IPS DF 6.9 (cell line): ENCODE data around the gene LMNA.

Experiments
- DNase-seq: peaks from one replicate; pipeline ENCODE4 v3.0.0-alpha.2; 2013; ENCODE audit warnings: low read depth, low spot score
- H3K27ac ChIP-seq: one replicate; pipeline ENCODE4 v1.5.1; 2013; ENCODE audit warnings: low read length, control low read depth
- H3K27me3 ChIP-seq: 2 replicates; pipeline ENCODE4 v1.6.1; 2013; ENCODE audit warnings: mild to moderate bottlenecking, low read length; ENCODE audit not compliant: control insufficient read depth, insufficient read depth
- H3K36me3 ChIP-seq: 2 replicates; pipeline ENCODE4 v1.6.1; 2013; ENCODE audit warnings: low read length; ENCODE audit not compliant: control insufficient read depth, insufficient read depth
- H3K4me1 ChIP-seq: 2 replicates; pipeline ENCODE4 v1.6.1; 2013; ENCODE audit warnings: low read length; ENCODE audit not compliant: control insufficient read depth, insufficient read depth
- H3K4me3 ChIP-seq: 2 replicates; pipeline ENCODE4 v1.5.1; 2013; ENCODE audit warnings: mild to moderate bottlenecking, low read length
- H3K9me3 ChIP-seq: 2 replicates; pipeline ENCODE4 v1.6.1; 2013; ENCODE audit warnings: low read length, inconsistent platforms; ENCODE audit not compliant: control insufficient read depth, insufficient read depth
- WGBS: extraction: QIAGEN DNeasy Blood & Tissue Kit; methylation state at CpG from one replicate; pipeline ENCODE4 v1.1.7; 2013; ENCODE audit warnings: mixed read lengths, missing lambda C conversion rate; ENCODE audit not compliant: insufficient read length, insufficient coverage; 5-methylcytosine and 5-hydroxymethylcytosine counted together

Gene LMNA

GRCh38 chr1:156145650-156146019 lies 31.1 kb downstream of the LMNA start:
- Histone ChIP-seq H3K9me3 (no peaks in the 10 kb centered on the region), H3K4me3 (no peak overlapping the region), H3K27me3 (no peaks in the 10 kb centered on the region), H3K27ac (no peak overlapping the region), H3K4me1 (peaks cover 13% of the 10 kb centered on the region; the same call in 1 of the 2 replicates), H3K36me3 (no peaks in the 10 kb centered on the region)
- no peak for DNase-seq
- no CpG with 5 or more reads among the region's 2 CpGs for WGBS

DNA sequence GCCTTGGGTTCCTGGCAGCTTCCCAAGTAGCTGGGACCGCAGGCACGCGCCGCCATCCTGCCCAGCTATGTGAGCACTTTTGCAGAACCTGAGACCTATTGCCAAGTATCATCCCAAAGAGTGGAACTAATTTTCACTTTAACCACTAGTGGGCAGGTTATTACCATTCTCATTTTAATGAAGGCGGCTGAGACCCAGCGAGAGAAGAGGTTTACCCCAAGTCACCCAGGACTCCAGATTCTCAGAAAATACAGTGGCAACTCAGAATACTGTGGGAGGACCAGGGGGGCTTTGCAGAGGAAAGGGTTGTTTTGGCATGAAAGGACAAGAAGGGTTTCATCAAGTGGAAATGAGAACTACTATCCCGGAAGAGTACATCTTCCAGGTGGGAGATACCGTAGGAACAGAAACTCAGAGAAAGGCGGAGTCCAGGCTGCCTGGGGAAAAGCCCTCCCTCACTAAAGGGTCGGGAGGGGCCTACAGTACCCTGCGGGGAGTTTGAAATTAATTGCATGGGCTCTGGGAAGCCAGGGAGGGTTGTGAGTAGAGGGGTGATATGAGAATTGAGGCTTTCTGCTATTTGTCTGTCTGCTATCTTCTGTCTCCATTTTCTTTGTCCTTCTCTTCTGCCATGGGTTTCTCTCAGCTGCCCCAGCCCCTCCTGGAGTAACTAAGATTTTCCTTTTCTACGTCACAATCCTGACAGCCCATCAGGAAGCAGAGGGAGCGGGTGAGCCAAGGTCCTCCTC lies 31.7 kb downstream of the LMNA start:
- Histone ChIP-seq H3K27me3 (no peaks in the 10 kb centered on the region), H3K4me1 (peaks cover 13% of the 10 kb centered on the region; the same call in 1 of the 2 replicates), H3K36me3 (no peaks in the 10 kb centered on the region), H3K9me3 (no peaks in the 10 kb centered on the region), H3K27ac (no peak overlapping the region), H3K4me3 (no peak overlapping the region)
- no CpG with 5 or more reads among the region's 13 CpGs for WGBS
- DNase-seq, result no peak

GRCh38 chr1:156146769-156147405 lies 32.4 kb downstream of the LMNA start:
- WGBS, result no CpG with 5 or more reads among the region's 9 CpGs
- Histone ChIP-seq H3K9me3 (no peaks in the 10 kb centered on the region), H3K36me3 (no peaks in the 10 kb centered on the region), H3K4me3 (no peak overlapping the region), H3K27me3 (no peaks in the 10 kb centered on the region), H3K27ac (no peak overlapping the region), H3K4me1 (peaks cover 13% of the 10 kb centered on the region; the same call in 1 of the 2 replicates)
- no peak for DNase-seq

GRCh38 chr1:156148216-156148615 lies 33.7 kb downstream of the LMNA start:
- Histone ChIP-seq H3K27ac (no peak overlapping the region), H3K27me3 (no peaks in the 10 kb centered on the region)

DNA sequence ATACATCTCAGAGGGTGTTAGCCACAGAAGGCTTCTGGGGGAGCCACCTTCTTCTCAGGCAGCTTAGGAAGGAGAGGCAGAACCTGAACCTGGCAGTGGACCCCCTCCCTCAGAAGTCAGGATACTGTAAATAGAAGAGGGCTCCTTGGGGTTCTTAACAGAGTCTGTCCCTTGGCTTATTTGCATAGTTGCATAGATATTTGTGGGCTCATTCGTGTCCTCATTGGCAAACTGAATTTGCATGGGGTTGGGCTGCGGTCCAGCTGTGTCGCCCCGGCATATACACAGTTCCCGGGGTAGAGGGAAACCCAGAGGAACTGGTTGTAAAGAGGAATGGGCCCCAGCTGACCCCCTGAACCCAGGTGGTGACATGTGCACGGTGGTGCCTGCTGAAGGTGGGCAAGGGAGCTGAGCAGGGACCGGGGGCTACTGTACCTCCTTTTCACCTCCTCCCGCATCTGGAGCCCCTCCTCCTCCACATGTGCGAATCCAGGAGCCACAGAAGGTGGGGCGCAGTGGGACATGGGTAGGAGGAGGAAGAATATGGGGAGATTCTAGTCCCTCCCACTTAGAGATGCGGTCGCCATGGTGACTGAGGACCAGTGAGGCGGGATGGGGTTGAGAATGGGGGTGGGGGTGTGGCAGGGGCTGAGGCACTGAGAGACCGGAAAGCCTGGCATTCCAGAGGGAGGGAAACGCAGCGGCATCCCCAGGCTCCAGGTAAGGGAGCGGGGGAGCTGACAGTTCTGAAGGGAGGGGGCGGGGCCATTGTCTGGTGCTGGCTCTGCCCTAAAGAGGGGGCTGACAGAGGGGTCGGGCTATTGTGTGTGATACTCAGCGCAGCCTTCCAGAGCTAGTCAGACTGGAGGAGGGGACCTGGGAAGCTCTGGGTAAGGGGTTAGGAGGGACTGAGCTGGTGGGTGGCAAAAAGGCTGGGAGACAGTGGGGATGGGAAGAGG lies 35.1 kb downstream of the LMNA start:
- H3K27ac ChIP-seq, result no peak overlapping the region
- no peaks in the 10 kb centered on the region for H3K27me3 ChIP-seq
- no peaks in the 10 kb centered on the region for H3K9me3 ChIP-seq
- no CpG with 5 or more reads among the region's 20 CpGs for WGBS
- H3K36me3 ChIP-seq, result no peaks in the 10 kb centered on the region
- H3K4me1 ChIP-seq, result peaks cover 13% of the 10 kb centered on the region; the same call in 1 of the 2 replicates
- H3K4me3 ChIP-seq, result no peak overlapping the region; the same call in 1 of the 2 replicates
- peak; percentile 93 for DNase-seq

More at GRCh38 chr1:156148216-156148615, 33.7 kb downstream of the LMNA start:
- Histone ChIP-seq H3K4me1 (peaks cover 13% of the 10 kb centered on the region; the same call in 1 of the 2 replicates), H3K4me3 (no peak overlapping the region), H3K9me3 (no peaks in the 10 kb centered on the region), H3K36me3 (no peaks in the 10 kb centered on the region)
- no CpG with 5 or more reads among the region's 6 CpGs for WGBS
- no peak for DNase-seq

DNA sequence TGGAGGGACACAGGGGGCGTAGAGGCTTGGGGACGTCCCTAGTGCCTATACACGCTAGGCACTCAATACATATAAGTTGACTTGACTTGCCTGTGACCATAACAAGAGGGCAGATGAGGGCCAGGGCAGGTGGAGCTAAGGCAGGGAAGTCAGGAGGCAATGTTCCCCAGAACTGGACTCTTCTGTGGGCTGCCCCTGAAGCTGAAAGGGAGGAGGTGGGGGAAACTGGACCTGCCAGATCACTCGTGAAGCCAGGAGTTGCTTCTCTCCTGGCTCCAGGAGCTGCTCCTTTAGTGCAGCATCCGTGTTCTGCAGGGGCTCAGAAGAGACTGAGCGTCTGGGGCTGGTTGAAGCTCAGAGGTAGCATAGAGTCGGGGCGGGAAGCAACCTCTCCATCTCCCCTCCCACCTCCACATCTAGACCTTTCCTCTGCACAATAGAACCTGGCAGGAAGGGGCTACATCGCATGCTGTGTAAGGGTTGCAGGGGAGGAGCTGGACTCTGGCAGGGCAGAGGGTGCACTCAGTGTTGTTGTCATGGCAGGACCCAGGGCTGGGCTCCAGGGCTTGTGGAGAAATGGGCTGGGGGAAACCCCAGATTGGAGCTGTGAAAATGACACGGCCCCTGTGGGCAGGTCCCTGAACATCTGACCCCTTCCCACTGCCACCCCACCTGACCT lies 36.0 kb downstream of the LMNA start:
- peaks cover 13% of the 10 kb centered on the region; the same call in 1 of the 2 replicates for H3K4me1 ChIP-seq
- H3K36me3 ChIP-seq, result no peaks in the 10 kb centered on the region
- WGBS, result no CpG with 5 or more reads among the region's 10 CpGs

GRCh38 chr1:156151093-156151688 lies 36.7 kb downstream of the LMNA start:
- Histone ChIP-seq H3K4me3 (no peak overlapping the region), H3K36me3 (no peaks in the 10 kb centered on the region), H3K27ac (no peak overlapping the region), H3K27me3 (no peaks in the 10 kb centered on the region), H3K9me3 (no peaks in the 10 kb centered on the region), H3K4me1 (peaks cover 13% of the 10 kb centered on the region; the same call in 1 of the 2 replicates)
- no peak for DNase-seq
- no CpG with 5 or more reads among the region's 6 CpGs for WGBS

More for the DNA sequence above, 36.0 kb downstream of the LMNA start:
- Histone ChIP-seq H3K27ac (no peak overlapping the region), H3K9me3 (no peaks in the 10 kb centered on the region), H3K4me3 (no peak overlapping the region), H3K27me3 (no peaks in the 10 kb centered on the region)
- DNase-seq, result no peak

- Histone ChIP-seq H3K9me3 (no peaks in the 10 kb centered on the region), H3K27me3 (no peaks in the 10 kb centered on the region), H3K4me1 (peaks cover 11% of the 10 kb centered on the region; the same call in 1 of the 2 replicates), H3K36me3 (no peaks in the 10 kb centered on the region), H3K4me3 (no peak overlapping the region), H3K27ac (no peak overlapping the region)
- no CpG with 5 or more reads among the region's 5 CpGs for whole genome bisulfite sequencing
- no peak for DNase-seq
Observed at GRCh38 chr1:156152628-156153027, 38.1 kb downstream of the LMNA start.

- no peak for DNase-seq
- WGBS, result no CpG with 5 or more reads among the region's 10 CpGs
- H3K27ac ChIP-seq, result no peak within 1 kb of the TSS
- H3K4me1 ChIP-seq, result peaks cover 9% of the 10 kb centered on the region; the same call in 1 of the 2 replicates
- H3K27me3 ChIP-seq, result no peaks in the 10 kb centered on the region
- no peaks in the 10 kb centered on the region for H3K36me3 ChIP-seq
- no peak within 1 kb of the TSS for H3K4me3 ChIP-seq
- H3K9me3 ChIP-seq, result no peaks in the 10 kb centered on the region
Observed at GRCh38 chr1:156153362-156153761, 38.9 kb downstream of the LMNA start, which contains the start of gene SEMA4A. Gene SEMA4A, plus strand, starts transcription at chr1:156153585. Its CDS starts 994 bp downstream, at chr1:156154579.
